Measurements from ENCODE around the gene TOX3. TPM values are rescaled to one million over a fixed set of nuclear protein-coding genes. Genes with fewer than 3 reads are reported as not detected.

TOX3 gene
- total RNA-seq, 1 donor from 2014 or later: not detected

DNA sequence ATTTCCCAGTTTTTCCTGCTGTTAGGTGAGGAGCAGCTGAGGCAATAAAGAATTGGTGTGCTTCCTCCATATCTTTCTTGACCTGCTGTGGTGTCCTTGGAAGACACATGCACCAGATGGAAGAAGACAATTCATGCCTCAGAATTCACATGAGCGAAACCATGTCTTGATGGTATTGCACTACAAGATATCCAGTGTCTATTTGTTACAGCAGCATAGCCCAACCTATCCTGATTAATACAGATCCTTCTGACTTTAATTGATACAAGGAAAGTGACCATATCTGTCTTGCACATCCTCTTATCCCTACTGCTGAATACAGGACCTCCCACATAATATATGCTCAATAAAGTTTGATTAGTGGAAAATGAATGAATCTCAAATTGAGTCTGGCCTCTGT lies 9.1 kb upstream of the TOX3 start:
- H3K36me3 Mint-ChIP-seq (ENCODE audit: low read depth): no peaks in the 10 kb centered on the region
- no peak overlapping the region for H3K4me3 Mint-ChIP-seq
- H3K9me3 Mint-ChIP-seq: no peaks in the 10 kb centered on the region
- ChIA-PET POLR2A (no interaction called here), CTCF (no interaction called here)
- ATAC-seq (ENCODE audit: low read depth) (no peak), DNase-seq (no peak)
- no peaks in the 10 kb centered on the region for H3K4me1 Mint-ChIP-seq
- intact Hi-C loops (cut with micrococcal nuclease): no loop called here
- H3K27ac Mint-ChIP-seq: no peak overlapping the region
- TF ChIP-seq, protein P1, sequence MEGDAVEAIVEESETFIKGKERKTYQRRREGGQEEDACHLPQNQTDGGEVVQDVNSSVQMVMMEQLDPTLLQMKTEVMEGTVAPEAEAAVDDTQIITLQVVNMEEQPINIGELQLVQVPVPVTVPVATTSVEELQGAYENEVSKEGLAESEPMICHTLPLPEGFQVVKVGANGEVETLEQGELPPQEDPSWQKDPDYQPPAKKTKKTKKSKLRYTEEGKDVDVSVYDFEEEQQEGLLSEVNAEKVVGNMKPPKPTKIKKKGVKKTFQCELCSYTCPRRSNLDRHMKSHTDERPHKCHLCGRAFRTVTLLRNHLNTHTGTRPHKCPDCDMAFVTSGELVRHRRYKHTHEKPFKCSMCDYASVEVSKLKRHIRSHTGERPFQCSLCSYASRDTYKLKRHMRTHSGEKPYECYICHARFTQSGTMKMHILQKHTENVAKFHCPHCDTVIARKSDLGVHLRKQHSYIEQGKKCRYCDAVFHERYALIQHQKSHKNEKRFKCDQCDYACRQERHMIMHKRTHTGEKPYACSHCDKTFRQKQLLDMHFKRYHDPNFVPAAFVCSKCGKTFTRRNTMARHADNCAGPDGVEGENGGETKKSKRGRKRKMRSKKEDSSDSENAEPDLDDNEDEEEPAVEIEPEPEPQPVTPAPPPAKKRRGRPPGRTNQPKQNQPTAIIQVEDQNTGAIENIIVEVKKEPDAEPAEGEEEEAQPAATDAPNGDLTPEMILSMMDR (IDR thresholded peaks at IDR 0.05): no peak
- peaks cover under 1% of the 10 kb centered on the region for H3K27me3 Mint-ChIP-seq

DNA sequence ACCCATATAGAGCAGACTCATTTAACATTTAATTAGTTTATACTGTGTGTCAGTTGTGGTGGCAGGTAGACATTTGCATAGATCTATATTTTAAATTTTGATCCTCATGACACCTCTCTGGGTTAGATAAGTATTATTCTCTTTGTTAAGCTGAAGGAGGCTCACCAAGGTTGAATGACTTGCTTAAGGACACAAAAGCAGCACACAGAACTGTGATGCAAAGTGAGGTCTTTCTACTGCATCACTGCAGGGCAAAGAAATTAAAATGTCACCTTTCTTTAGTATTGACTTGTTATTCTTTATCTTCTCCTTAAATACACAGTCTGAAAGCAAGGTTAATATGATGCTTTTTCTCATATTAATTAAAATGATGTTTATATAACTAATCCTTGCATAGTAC lies 8.6 kb upstream of the TOX3 start:
- no peaks in the 10 kb centered on the region for H3K36me3 Mint-ChIP-seq (ENCODE audit: low read depth)
- H3K4me3 Mint-ChIP-seq: no peak overlapping the region
- intact Hi-C loops (cut with micrococcal nuclease): no loop called here
- TF ChIP-seq, protein P1 (IDR thresholded peaks at IDR 0.05): no peak
- H3K9me3 Mint-ChIP-seq: no peaks in the 10 kb centered on the region
- POLR2A ChIA-PET: no interaction called here
- ATAC-seq (ENCODE audit: low read depth) (no peak), DNase-seq (no peak)
- H3K27ac Mint-ChIP-seq: no peak overlapping the region
- peaks cover 6% of the 10 kb centered on the region for H3K27me3 Mint-ChIP-seq
- H3K4me1 Mint-ChIP-seq: no peaks in the 10 kb centered on the region
- CTCF ChIA-PET: no interaction called here

- DNase-seq: no peak
- no peaks in the 10 kb centered on the region for H3K4me1 Mint-ChIP-seq
- no peaks in the 10 kb centered on the region for H3K36me3 Mint-ChIP-seq (ENCODE audit: low read depth)
- no peak overlapping the region for H3K27ac Mint-ChIP-seq
- no peak for ATAC-seq (ENCODE audit: low read depth)
- H3K27me3 Mint-ChIP-seq: peaks cover 11% of the 10 kb centered on the region
- intact Hi-C loops (cut with micrococcal nuclease): no loop called here
- no peak overlapping the region for H3K4me3 Mint-ChIP-seq
- no peaks in the 10 kb centered on the region for H3K9me3 Mint-ChIP-seq
- CTCF ChIA-PET: no interaction called here
- POLR2A ChIA-PET: no interaction called here
- TF ChIP-seq, protein P1 (IDR thresholded peaks at IDR 0.05): no peak
Observed at GRCh38 chr16:52554334-52554733, 7.4 kb upstream of the TOX3 start.

DNA sequence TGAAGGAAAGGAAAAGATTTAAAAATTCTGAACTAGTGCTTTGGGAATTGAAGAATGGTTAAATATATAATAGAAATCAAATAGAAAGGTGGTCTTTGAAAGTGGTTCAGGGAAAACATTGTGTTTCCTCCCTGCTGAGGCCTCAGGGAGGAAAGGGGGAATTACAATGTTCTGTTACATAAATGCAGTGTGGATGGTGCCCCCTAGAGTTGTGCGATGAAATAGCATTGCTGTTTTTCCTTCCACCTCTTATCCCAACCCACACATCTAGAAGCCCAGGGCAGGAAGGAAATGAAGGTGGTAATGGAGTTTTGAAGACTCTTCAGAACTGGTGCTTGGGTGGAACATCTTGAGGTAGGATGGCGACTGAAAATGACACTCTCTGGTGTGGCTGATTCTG lies 6.4 kb upstream of the TOX3 start:
- TF ChIP-seq, protein P1 (IDR thresholded peaks at IDR 0.05): no peak
- intact Hi-C loops (cut with micrococcal nuclease): no loop called here
- Mint-ChIP-seq H3K27me3 (peaks cover 13% of the 10 kb centered on the region), H3K4me1 (no peaks in the 10 kb centered on the region), H3K36me3 (ENCODE audit: low read depth) (no peaks in the 10 kb centered on the region), H3K4me3 (no peak overlapping the region), H3K9me3 (no peaks in the 10 kb centered on the region), H3K27ac (no peak overlapping the region)
- ChIA-PET POLR2A (no interaction called here), CTCF (no interaction called here)
- no peak for ATAC-seq (ENCODE audit: low read depth)
- no peak for DNase-seq

- intact Hi-C loops (cut with micrococcal nuclease): no loop called here
- CTCF ChIA-PET: no interaction called here
- Mint-ChIP-seq H3K4me3 (no peak overlapping the region), H3K36me3 (ENCODE audit: low read depth) (no peaks in the 10 kb centered on the region), H3K27me3 (peaks cover 18% of the 10 kb centered on the region), H3K27ac (no peak overlapping the region), H3K9me3 (no peaks in the 10 kb centered on the region), H3K4me1 (peaks cover 3% of the 10 kb centered on the region)
- POLR2A ChIA-PET: no interaction called here
- DNase-seq (no peak), ATAC-seq (ENCODE audit: low read depth) (no peak)
- TF ChIP-seq, protein P1 (IDR thresholded peaks at IDR 0.05): no peak
Observed at GRCh38 chr16:52552643-52553042, 5.7 kb upstream of the TOX3 start.
